DMS 273 (cell line): ENCODE results near the gene SBF2.

ENCODE experiments used
- DNase-seq: peaks from one replicate; lab custom pipeline; 2025; ENCODE audit not compliant: unreplicated experiment; lab: John Stamatoyannopoulos, UW

Gene SBF2

DNA sequence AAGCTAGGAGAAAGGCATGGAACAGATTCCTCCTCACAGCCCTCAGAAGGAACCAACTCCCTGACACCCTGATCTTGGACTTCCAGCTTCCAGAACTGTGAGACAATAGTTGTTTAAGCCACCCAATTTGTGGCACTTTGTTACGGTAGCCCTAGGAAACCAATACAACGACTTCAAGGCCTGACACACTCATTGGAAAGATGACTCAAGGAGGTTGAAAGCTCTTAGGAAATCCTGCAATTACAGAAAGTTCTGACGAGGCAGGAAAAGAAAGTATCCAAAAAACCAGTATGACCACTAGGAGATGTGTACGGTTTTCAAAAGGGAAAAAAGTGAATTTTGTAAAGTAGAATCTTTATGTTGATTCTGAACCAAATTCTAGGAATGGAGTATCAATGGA, 468.7 kb downstream of the SBF2 start:
- DNase-seq = no peak

DNA sequence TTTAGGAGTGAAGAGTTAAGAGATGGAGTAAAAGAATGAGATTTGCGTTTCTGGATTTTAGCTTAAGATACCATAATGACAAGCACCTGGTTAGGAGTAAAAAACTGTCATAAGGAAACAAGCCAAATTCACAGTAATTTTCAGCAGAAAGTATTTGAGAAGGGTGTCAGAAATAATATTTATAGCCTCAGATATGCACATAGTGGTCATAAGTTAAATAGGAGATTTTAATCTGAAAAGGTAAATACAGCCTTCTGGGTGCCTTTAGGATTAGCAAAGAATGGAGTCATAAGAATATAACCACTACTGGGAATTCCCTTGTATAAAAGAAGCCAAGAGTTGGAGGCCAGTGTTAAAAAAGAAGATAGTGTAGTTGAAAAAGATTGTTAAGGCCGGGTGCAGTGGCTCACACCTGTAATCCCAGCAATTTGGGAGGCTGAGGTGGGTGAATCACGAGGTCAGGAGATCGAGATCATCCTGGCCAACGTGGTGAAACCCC, 470.1 kb downstream of the SBF2 start:
- DNase-seq = no peak

- DNase-seq = no peak
Measured at GRCh38 chr11:9823439-9823838, 470.6 kb downstream of the SBF2 start.

GRCh38 chr11:9821008-9821752, 472.8 kb downstream of the SBF2 start:
- DNase-seq = no peak

GRCh38 chr11:9820260-9820659, 473.8 kb downstream of the SBF2 start:
- peak; percentile 1 for DNase-seq

GRCh38 chr11:9817191-9817590, 476.8 kb downstream of the SBF2 start:
- no peak for DNase-seq

DNA sequence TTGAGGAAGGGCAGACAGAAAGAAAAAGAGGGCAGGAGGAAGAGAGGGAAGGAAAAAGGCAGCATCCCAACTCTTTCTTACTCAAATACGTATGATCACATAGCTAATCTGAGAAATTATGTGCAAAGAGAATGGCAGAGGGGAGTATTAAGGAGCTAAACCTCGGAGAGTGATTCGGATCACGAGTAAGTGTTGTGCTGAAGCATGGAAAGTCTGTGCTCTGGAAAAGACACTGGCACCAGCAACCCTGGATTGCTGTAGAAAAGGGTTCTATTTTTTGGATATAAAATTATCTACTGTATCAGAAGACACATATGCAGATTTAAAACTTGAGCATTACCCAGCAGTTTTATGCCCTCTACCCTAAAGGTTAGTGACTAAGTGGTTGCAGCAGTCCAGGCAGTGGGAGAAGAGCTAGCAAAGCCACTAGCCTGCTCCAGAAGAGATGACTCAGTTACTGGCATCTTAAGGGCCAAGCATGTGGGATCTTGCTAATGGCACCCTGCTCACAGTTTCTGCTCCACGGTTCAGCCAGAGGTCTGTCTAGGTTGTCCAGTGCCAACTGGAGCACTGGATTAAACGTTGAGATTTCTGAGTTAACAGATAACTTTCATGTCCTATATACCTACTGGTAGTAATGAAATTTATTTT, 478.4 kb downstream of the SBF2 start:
- DNase-seq = peak; percentile 1

GRCh38 chr11:9814108-9814507, 479.9 kb downstream of the SBF2 start:
- no peak for DNase-seq

GRCh38 chr11:9808943-9809342, 485.1 kb downstream of the SBF2 start:
- DNase-seq = no peak

DNA sequence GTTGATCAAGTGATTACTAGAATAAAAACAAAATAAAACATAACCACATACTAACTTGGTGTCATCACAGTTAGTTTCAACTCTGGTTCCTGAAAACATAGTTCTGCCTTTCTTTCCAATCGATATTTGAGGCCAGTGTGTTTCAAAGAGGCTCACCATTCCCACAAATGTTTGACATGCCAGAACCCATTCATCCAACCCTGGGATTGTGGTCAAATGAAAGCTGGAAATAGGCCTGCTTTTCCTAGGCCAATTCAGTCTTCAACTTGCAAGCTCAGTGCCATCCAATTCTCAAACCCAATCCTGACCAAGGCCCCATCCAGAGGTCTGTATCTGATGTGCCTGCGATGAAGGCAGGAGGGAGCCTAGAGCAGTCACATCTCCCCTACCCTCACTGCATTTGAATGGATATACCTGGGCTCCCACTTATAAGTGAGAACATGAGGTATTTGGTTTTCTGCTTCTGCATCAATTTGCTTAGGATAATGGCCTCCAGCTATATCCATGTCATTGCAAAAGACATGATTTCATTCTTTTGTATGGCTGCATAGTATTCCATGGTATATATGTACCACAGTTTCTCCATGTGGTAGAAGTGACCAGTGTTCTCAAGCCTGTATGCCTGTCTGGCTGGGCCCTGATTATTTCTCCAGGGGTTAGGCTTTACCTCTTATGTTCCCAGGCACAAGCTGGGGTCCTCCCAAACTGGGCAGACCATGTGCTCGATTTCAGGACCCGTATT, 486.9 kb downstream of the SBF2 start:
- no peak for DNase-seq

DNA sequence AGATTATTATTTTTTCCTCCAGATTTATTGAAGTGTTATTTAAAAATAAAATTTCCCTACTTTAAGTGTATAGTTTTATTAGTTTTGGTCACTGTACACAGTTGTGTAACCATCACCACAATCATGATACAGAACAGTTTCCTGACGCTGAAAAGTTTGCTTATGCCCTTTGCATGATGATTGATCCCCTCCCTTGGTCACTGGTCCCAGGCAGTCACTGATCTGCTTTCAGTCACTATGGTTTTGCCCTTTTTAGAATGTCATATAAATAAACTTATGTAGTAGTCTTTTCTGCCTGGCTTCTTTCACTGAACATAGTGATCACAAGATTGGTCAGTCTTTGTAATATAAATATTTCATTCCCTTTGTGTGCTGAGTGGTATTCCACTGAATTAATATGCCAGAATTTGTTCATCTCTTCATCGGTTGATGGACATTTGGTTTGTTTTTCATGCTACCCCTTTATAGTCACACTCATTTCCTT, 489.6 kb downstream of the SBF2 start:
- DNase-seq = no peak

- peak; percentile 12 for DNase-seq
Measured at GRCh38 chr11:9803685-9804418, 490.2 kb downstream of the SBF2 start.

DNA sequence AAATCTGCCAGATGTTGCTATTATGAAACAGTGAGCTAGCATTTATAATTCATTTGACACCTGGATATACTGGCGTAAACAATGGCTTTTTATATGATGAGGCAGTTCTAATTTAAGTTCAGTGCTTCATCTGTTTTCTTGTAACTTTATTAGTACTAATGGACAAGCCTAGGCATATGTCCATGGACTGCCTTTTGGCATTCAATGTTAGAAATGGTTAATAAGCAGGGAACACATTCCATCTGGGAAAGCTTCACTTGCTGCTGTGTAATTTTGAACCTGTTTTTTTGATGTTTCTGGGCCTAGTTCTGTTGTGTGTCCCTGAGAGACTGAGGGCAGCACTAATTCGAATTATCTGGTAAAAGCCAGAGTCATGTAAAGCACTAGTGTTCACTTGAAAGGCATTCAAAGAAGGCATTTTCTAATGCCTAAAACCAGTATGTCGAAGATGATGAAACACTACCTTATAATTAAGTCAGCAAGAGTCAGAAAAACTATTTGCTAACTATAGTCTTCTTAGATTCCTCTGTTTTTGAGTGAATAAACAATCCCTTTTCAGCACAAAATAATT, 491.6 kb downstream of the SBF2 start:
- DNase-seq = peak; percentile 80

DNA sequence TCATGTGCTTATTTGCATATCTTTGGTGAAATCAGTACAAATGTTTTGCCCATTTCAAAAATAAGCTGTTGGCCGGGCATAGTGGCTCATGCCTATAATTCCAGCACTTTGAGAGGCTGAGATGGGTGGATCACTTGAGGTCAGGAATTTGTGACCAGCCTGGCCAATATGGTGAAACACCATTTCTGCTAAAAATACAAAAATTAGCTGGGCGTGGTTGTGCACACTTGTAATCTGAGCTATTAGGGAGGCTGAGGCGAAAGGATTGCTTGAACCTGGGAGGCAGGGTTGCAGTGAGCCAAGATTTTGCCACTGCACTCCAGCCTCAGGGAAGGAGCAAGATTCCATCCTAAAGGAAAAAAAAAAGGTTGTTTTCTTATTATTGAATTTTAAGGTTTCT, 494.1 kb downstream of the SBF2 start:
- no peak for DNase-seq

- DNase-seq = no peak
Measured at GRCh38 chr11:9797300-9797699, 496.7 kb downstream of the SBF2 start.

DNA sequence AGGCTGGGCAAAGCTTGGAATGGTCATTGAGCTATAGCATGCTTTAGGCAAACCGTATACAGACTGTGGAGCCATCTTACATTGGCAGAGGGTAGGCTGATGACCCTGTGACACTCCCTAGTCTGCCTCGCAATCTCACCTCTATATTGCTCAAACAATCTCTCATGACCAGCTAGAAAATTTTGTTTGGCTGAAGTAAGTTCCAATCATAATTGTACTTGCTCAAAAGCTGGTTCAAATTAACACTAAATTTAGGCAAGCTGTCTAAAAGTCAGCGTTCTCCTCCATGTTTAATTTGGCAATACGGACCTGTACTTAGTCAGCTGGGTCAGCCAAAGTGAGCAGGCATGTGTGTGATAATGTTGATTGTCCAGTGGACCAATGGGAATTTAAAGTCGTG, 497.2 kb downstream of the SBF2 start:
- DNase-seq = no peak

DNA sequence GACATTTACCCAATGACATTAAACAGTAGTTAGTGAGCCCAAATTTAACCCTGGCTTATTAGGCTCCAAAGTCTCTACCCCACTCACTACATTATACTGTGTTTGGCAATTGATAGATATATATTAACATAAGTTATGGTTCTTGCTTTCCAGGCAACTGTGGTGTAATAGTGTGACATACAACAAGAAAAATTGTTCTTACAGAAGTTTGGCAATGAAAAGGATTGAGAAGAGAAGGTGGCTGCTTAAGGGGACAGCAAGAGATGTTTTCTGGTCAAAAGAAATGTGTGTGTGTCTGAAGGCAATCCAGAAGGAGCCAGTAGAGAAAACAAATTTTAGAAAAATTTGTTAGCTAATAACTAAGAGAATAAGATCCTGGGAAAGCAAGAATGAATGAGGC, 497.8 kb downstream of the SBF2 start:
- no peak for DNase-seq

DNA sequence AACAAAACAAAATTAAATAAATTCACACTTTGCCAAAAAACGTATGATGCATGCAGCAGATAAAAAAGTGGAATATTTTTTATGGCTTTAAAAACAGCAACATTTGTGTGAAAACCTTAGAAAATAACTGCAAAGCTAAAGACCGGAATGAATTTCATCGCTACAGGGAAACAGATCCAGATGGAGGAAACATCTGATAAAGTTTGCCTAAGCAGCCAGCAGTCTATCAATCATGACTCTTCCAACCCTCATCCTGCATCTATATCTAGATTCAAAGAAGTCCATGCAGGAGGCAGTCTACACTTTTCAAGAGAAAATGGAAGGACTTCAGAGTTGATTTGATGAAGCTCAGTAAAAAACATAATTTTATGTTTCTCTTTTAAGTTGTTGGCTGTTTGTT, 503.3 kb downstream of the SBF2 start:
- peak; percentile 21 for DNase-seq

- no peak for DNase-seq
Measured at GRCh38 chr11:9789910-9790309, 504.1 kb downstream of the SBF2 start.

DNA sequence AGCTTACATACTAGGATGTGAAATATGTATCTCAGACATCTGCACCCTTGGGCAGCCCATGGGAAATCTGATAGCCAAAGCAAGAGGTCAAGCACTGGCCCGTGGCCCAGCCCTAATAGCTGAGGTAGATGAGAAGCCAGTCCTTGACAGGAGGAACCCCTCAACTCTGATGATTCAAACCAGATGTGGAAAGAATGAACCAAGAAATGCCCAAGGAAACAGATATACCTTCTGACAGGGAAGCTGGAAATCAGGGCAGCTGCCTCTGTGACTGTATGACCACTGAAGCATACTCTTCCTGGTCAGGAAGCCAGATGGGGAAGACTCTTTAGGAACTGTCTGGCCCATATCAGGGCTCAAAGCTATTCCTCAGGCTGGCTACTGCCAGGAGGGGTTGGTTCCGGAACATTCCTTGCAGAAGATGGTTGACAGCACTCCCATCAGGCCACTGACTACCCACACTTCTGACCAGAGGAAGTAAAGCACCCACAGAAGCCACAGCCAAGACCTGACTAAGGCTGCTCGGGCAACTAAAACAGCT, 506.0 kb downstream of the SBF2 start:
- DNase-seq = no peak
